CD4-positive, alpha-beta T cell treated with Interleukin-15 for 4 hours (primary cell): ENCODE results near the gene CERS5.
"Not testable (repeated sequence)": the region's sequence is repeated elsewhere in the genome, so short reads cannot be mapped to it uniquely, and the experiment has no call there.

ENCODE experiments used
- DNase-seq: peaks from one replicate; pipeline ENCODE4 v3.0.0-alpha.2; 2020; ENCODE audit warnings: low spot score

The CERS5 gene

GRCh38 chr12:50102646-50103309 lies 64.4 kb downstream of the CERS5 start:
- DNase-seq: no peak

GRCh38 chr12:50102131-50102531 lies 65.0 kb downstream of the CERS5 start:
- DNase-seq: no peak

- no peak for DNase-seq
Measured at GRCh38 chr12:50101663-50102062, 65.5 kb downstream of the CERS5 start.

GRCh38 chr12:50100561-50100960 lies 66.6 kb downstream of the CERS5 start:
- no peak for DNase-seq

- no peak for DNase-seq
Measured at GRCh38 chr12:50099302-50100008, 67.7 kb downstream of the CERS5 start.

- DNase-seq: no peak
Measured at GRCh38 chr12:50097952-50098351, 69.2 kb downstream of the CERS5 start.

- DNase-seq: no peak
Measured at GRCh38 chr12:50090391-50090790, 76.8 kb downstream of the CERS5 start.

GRCh38 chr12:50089730-50090129 lies 77.4 kb downstream of the CERS5 start:
- no peak for DNase-seq

- DNase-seq: peak; percentile 75
Measured at GRCh38 chr12:50088577-50089335, 78.4 kb downstream of the CERS5 start.

- no peak for DNase-seq
Measured at GRCh38 chr12:50087995-50088394, 79.2 kb downstream of the CERS5 start.

GRCh38 chr12:50087151-50087550 lies 80.0 kb downstream of the CERS5 start:
- no peak for DNase-seq

- no peak for DNase-seq
Measured at GRCh38 chr12:50086148-50086547, 81.0 kb downstream of the CERS5 start.

- DNase-seq: no peak
Measured at GRCh38 chr12:50085615-50086072, 81.5 kb downstream of the CERS5 start.

GRCh38 chr12:50084775-50085614 lies 82.2 kb downstream of the CERS5 start, which contains the start of gene SMARCD1:
TSS of gene SMARCD1 (plus strand) at chr12:50085342. CDS start at chr12:50085370, 28 bp downstream.
- peak; percentile 90 for DNase-seq

GRCh38 chr12:50084409-50084774 lies 82.8 kb downstream of the CERS5 start:
- not testable (repeated sequence) for DNase-seq

- no peak for DNase-seq
Measured at GRCh38 chr12:50083301-50083700, 83.9 kb downstream of the CERS5 start.

GRCh38 chr12:50082644-50083043 lies 84.5 kb downstream of the CERS5 start:
- DNase-seq: no peak

GRCh38 chr12:50081096-50081808 lies 85.9 kb downstream of the CERS5 start:
- DNase-seq: no peak

GRCh38 chr12:50079771-50080170 lies 87.4 kb downstream of the CERS5 start:
- no peak for DNase-seq
